ENCODE results near the gene PAIP2B. TPM values are rescaled to one million over a fixed set of nuclear protein-coding genes. Genes with fewer than 3 reads are reported as not detected.

PAIP2B gene
- polyA plus RNA-seq, 3 donors = 0.08 to 0.20 (median 0.17) TPM

DNA sequence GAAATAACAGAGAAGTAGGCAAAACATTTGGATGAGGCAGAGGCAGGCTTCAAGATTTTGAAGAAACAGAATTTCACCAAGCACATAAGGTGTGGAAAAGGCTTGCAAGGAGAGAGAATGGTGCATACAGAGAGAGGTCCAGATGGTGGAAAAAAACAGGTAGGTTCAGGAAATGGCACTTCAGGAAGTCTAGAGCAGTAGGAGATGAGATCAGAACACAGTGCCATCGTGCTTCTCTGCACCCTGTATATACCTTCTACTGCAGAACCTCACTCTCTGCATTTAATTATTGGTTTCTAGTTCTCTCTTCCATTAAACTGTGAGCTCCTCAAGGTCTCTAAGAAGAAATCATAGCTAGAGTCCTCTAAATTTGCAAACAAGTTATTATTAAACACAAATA lies 2.4 kb downstream of the PAIP2B start:
- H3K4me1 Mint-ChIP-seq = peaks cover 13% of the 10 kb centered on the region
- Histone ChIP-seq H3K4me1 (ENCODE audit: control insufficient read depth in 1 of 2, insufficient read depth in 2 of 2, low read length in 2 of 2) (peaks cover 13 to 16% of the 10 kb centered on the region in 2 donors), H3K79me2 (ENCODE audit: insufficient read depth, low read length) (no peaks in the 10 kb centered on the region), H3K27me3 (ENCODE audit: control insufficient read depth in 2 of 2, insufficient read depth in 2 of 2, low read length in 2 of 2) (no peaks in the 10 kb centered on the region), H3K9me3 (replicated peaks in 1 of 2; ENCODE audit: control insufficient read depth in 1 of 2, insufficient read depth in 1 of 2, low read length in 2 of 2) (no peaks in the 10 kb centered on the region), H3K36me3 (replicated peaks in 1 of 2; ENCODE audit: control insufficient read depth in 1 of 2, insufficient read depth in 2 of 2, low read length in 2 of 2) (no peaks in the 10 kb centered on the region), H3K4me3 (replicated peaks in 1 of 3; ENCODE audit: low read depth in 2 of 3, low read length in 3 of 3) (no peak overlapping the region), H3K27ac (ENCODE audit: low read depth in 1 of 2, low read length in 2 of 2) (no peak overlapping the region), H3K9ac (ENCODE audit: insufficient read depth, low read length, poor library complexity, severe bottlenecking) (no peak overlapping the region), H4K20me1 (ENCODE audit: insufficient read depth, low read length) (no peaks in the 10 kb centered on the region), H3K4me2 (replicated peaks; ENCODE audit: extremely low read depth, low read length, poor library complexity, severe bottlenecking) (no peak overlapping the region), H2AFZ (ENCODE audit: insufficient read depth, low read depth, low read length, poor library complexity, severe bottlenecking) (no peak overlapping the region)
- no peak overlapping the region for H3K27ac Mint-ChIP-seq
- H3K4me3 Mint-ChIP-seq = no peak overlapping the region
- 0% methylated on average over 1 of the region's 1 CpG for WGBS (ENCODE audit: insufficient coverage)
- intact Hi-C loops (cut with micrococcal nuclease) = no loop called here
- peaks cover 1 to 12% (median 3%) of the 10 kb centered on the region in 7 donors for H3K9me3 Mint-ChIP-seq
- DNase-seq = no peak
- H3K36me3 Mint-ChIP-seq = no peaks in the 10 kb centered on the region
- peaks cover 3 to 10% (median 7%) of the 10 kb centered on the region in 3 donors for H3K27me3 Mint-ChIP-seq (ENCODE audit: low read depth in 3 of 3)
- TF ChIP-seq, protein P1, sequence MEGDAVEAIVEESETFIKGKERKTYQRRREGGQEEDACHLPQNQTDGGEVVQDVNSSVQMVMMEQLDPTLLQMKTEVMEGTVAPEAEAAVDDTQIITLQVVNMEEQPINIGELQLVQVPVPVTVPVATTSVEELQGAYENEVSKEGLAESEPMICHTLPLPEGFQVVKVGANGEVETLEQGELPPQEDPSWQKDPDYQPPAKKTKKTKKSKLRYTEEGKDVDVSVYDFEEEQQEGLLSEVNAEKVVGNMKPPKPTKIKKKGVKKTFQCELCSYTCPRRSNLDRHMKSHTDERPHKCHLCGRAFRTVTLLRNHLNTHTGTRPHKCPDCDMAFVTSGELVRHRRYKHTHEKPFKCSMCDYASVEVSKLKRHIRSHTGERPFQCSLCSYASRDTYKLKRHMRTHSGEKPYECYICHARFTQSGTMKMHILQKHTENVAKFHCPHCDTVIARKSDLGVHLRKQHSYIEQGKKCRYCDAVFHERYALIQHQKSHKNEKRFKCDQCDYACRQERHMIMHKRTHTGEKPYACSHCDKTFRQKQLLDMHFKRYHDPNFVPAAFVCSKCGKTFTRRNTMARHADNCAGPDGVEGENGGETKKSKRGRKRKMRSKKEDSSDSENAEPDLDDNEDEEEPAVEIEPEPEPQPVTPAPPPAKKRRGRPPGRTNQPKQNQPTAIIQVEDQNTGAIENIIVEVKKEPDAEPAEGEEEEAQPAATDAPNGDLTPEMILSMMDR (IDR thresholded peaks at IDR 0.05) = no peak

DNA sequence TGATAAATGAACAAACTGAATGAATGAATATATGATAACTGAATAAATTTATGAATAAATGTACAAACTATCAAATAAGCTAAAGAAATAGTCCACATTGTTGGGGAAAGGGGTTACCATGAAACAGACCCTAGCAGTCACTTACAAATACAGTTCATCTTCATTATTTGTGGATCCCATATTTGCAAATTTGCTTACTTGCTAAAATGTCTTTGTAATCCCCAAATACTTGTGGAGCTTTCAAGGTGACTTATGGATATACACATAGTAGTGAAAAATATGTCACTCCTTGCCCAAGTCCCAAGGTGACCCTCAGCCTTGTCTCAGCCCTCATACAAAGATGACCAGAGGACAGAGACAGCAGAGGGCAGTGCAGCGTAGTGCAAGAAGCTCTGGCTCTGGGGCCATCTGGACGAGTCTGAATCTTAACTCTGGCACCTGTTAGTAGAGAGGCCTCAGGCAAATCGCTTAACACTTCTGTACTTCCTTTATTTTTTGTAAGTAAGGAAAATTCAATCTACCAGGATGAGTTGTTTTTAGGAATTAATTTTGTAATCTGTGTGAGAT lies 3.1 kb downstream of the PAIP2B start:
- no peak overlapping the region for H3K4me2 ChIP-seq (replicated peaks; ENCODE audit: extremely low read depth, low read length, poor library complexity, severe bottlenecking)
- no peak overlapping the region for H2AFZ ChIP-seq (ENCODE audit: insufficient read depth, low read depth, low read length, poor library complexity, severe bottlenecking)
- Mint-ChIP-seq H3K27me3 (ENCODE audit: low read depth in 3 of 3) (peaks cover 3 to 10% (median 5%) of the 10 kb centered on the region in 3 donors), H3K4me1 (peaks cover 13% of the 10 kb centered on the region), H3K27ac (no peak overlapping the region), H3K4me3 (no peak overlapping the region), H3K36me3 (no peaks in the 10 kb centered on the region), H3K9me3 (peaks cover 0 to 8% (median 1%) of the 10 kb centered on the region in 7 donors)
- no CpG with 5 or more reads among the region's 3 CpGs for WGBS (ENCODE audit: insufficient coverage)
- no peak overlapping the region for H3K4me3 ChIP-seq (replicated peaks in 1 of 3; ENCODE audit: low read depth in 2 of 3, low read length in 3 of 3)
- intact Hi-C loops (cut with micrococcal nuclease) = no loop called here
- no peaks in the 10 kb centered on the region for H3K79me2 ChIP-seq (ENCODE audit: insufficient read depth, low read length)
- no peaks in the 10 kb centered on the region for H4K20me1 ChIP-seq (ENCODE audit: insufficient read depth, low read length)
- no peaks in the 10 kb centered on the region for H3K9me3 ChIP-seq (replicated peaks in 1 of 2; ENCODE audit: control insufficient read depth in 1 of 2, insufficient read depth in 1 of 2, low read length in 2 of 2)
- H3K9ac ChIP-seq (ENCODE audit: insufficient read depth, low read length, poor library complexity, severe bottlenecking) = no peak overlapping the region
- peak in 1 of 3 donors; percentile 14 for DNase-seq
- no peaks in the 10 kb centered on the region for H3K27me3 ChIP-seq (ENCODE audit: control insufficient read depth in 2 of 2, insufficient read depth in 2 of 2, low read length in 2 of 2)
- TF ChIP-seq, protein P1 (IDR thresholded peaks at IDR 0.05) = peak; percentile 18
- H3K36me3 ChIP-seq (replicated peaks in 1 of 2; ENCODE audit: control insufficient read depth in 1 of 2, insufficient read depth in 2 of 2, low read length in 2 of 2) = no peaks in the 10 kb centered on the region
- peaks cover 13 to 16% of the 10 kb centered on the region in 2 donors for H3K4me1 ChIP-seq (ENCODE audit: control insufficient read depth in 1 of 2, insufficient read depth in 2 of 2, low read length in 2 of 2)
- H3K27ac ChIP-seq (ENCODE audit: low read depth in 1 of 2, low read length in 2 of 2) = no peak overlapping the region

Data from CD14-positive monocyte (primary cell).